Stimulated activated CD8-positive, alpha-beta memory T cell treated with anti-CD3 and anti-CD28 coated beads, Interleukin-4, amount 100 ng/mL, for 24 hours (primary cell): ENCODE data around the gene MYG1.
A peak's percentile ranks its signal among the peaks of the same experiment; 100 is the strongest.
"Not testable (repeated sequence)": the region's sequence is repeated elsewhere in the genome, so short reads cannot be mapped to it uniquely, and the experiment has no call there.

Experiments used
- DNase-seq: peaks from one replicate; pipeline ENCODE4 v3.0.0-alpha.2; 2020; ENCODE audit warnings: low read depth

Gene MYG1

DNA sequence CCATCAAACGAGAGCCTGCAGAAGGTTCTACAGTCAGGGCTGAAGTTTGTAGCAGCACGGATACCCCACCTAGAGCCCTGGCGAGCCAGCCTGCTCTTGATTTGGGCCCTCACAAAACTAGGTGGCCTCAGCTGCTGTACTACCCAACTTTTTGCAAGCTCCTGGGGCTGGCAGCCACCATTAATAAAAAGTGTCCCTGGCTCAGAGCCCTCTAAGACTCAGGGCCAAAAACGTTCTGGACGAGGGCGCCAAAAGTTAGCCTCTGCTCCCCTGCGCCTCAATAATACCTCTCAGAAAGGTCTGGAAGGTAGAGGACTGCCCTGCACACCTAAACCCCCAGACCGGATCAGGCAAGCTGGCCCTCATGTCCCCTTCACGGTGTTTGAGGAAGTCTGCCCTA, 13.0 kb upstream of the MYG1 start:
- no peak for DNase-seq

DNA sequence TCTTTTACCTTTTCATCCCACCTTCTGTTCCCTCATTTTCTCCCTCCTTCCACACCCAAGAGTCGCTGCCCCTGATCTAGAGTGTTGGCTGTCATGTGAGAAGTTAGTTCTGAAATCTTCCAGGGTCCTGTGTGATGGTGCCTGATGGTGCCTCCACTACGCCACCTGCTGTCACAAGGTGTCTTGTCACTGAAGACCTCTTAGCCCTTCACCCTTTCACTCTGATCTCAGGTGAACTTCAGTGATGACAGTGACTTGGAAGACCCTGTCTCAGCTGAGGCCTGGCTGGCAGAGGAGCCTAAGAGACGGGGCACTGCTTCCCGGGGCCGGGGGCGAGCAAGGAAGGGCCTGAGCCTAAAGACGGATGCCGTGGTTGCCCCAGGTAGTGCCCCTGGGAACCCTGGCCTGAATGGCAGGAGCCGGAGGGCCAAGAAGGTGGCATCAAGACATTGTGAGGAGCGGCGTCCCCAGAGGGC, 11.7 kb upstream of the MYG1 start:
- DNase-seq: peak; percentile 51

DNA sequence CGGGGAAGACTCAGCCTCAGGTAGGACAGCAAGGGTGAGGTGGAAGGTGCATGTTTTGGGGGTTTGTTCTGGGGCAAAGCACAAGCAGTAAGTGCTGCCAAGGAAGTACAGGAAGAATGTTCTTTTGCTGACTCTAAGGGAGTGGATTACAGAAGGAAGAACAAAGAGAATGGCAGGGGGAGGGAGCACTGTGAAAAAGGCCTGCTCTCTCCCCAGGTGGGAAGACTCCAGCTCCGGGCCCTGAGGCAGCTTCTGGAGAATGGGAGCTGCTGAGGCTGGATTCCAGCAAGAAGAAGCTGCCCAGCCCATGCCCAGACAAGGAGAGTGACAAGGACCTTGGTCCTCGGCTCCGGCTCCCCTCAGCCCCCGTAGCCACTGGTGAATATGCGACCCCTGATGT, 11.2 kb upstream of the MYG1 start:
- DNase-seq: no peak

DNA sequence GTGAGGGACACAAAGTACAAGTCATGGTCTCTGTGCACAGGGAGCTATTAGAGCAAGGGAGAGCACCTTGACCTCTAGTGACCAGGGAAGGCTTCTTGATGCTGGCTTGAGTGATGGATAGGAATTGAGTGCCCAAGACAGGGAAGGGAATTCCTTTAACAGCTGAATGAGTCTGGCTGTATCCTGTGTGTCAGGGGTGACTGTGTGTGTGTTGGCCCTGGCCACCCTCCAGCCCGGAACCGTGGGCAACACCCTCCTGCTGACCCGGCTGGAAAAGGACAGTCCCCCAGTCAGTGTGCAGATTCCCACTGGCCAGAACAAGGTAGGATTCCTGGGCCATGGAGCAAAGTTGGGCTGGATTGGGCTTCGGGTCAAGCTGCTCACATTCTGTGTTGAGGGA, 9.6 kb upstream of the MYG1 start:
- DNase-seq: no peak

DNA sequence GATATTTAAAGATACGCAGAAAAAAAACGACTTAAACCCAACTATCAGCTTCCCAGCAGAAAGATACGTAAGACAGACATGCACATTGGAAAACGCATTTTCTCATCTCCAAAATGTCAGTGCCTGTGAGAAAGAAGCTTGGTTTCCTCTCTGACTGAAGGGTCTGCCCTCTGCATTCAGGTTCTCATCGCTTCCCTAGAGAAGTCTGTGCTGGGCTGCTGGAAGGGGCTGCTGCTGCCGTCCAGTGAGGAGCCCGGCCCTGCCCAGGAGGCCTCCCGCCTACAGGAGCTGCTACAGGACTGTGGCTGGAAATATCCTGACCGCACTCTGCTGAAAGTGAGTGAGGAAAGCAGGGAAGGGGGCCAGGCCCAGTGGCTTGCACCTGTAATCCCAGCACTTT, 8.8 kb upstream of the MYG1 start:
- DNase-seq: no peak

DNA sequence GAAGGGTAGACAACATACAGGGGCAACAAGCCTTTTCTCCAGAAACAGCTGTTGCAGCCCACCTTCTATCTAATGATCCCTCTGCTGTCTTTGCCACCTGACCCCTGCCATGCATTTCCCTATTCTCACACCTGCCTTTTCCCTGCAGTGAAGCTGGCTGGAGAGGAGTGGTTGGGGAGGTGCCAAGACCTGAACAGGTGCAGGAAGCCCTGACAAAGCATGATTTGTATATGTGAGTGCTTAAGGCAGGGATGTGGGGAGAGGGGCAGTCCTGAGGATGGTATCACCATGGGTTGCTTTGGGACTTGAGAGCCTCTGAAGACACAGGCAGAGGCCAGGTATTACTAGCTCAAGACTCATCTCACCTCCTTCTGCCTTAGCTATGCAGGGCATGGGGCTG, 7.1 kb upstream of the MYG1 start:
- DNase-seq: no peak

DNA sequence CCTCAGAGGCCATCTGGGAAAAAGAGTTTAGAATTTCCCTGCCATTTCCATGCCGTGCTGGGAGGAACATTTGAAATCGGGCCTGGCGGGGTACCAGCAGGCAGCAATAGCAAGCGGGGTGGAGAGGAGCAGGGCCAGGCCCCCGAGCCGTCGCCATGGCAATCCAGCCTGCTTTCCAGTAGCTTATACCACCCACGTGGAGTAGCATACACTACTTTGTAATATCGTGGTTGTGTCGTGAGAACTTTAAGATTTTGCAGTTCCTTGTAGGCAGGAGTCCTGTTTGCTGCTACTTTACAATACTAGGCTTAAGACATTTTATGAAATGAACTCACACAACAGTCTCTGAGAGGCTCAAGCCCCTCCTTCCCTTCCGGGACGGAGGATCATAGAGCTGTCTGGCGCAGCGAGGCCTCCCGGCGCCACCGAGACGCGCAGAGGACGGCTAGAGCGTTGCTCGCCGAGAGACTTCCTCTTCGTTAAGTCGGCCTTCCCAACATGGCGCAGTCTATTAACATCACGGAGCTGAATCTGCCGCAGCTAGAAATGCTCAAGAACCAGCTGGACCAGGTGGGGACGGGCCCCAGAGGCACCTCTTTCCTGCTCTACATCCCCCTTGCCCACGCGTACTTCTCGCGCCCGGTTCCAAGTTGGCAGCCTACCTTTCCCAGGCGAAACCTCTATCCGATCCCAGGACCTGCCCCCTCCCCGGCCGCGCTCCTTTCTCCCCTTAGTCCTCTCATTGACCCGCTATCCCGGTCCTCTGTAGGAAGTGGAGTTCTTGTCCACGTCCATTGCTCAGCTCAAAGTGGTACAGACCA, 4.2 kb upstream of the MYG1 start, which contains the start of gene PFDN5:
Gene PFDN5, plus strand, starts transcription at position 473 of the 821 bp plus-strand sequence. Its CDS starts 26 bp downstream, at position 499.
- peak; percentile 75 for DNase-seq

DNA sequence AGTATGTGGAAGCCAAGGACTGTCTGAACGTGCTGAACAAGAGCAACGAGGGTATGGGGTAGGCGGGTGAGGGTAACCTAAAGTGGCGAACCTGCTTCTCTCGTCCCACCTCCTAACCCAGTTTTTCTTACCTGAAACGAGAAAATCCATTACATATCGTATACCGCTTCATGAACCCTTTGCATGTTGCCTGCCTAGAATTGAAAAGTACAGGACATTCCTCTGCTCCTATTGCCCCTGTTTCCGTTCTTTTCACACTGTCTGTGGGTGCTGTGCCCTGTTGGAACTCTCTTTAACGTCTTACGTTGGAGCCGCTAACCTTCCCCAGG, 3.6 kb upstream of the MYG1 start:
- no peak for DNase-seq

DNA sequence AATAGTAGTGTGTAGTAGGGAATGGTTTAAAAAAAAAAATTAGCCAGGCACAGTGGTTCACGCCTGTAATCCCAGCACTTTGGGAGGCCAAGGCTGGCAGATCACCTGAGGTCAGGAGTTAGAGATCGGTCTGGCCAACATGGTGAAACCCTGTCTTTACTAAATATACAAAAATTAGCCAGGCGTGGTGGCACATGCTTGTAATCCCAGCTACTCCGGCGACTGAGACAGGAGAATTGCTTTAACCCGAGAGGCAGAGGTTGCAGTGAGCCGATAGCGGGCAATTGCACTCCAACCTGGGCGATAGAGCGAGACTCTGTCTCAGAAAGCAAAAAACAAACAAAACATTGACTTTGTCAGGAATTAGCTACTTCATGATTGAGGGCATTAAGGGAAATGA, 2.4 kb upstream of the MYG1 start:
- not testable (repeated sequence) for DNase-seq

DNA sequence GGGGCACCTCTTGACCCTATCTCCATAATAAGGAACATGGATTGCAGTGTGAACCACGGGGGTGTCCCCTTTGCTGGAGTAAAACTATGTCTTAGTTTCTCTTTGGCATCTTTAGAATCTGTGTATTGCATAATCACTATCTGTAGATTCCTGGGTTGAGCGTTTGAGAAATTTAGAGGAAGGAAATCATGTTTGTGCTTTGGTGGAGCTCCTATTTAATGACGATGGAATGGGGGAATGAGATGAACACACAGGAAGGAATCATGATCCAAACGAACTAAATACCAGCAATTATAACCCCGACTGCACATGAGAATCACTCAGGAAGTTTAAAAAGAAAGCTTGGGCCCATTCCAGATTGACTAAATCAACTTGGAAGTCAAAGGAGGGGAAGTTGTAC, 1.3 kb upstream of the MYG1 start:
- DNase-seq: no peak

DNA sequence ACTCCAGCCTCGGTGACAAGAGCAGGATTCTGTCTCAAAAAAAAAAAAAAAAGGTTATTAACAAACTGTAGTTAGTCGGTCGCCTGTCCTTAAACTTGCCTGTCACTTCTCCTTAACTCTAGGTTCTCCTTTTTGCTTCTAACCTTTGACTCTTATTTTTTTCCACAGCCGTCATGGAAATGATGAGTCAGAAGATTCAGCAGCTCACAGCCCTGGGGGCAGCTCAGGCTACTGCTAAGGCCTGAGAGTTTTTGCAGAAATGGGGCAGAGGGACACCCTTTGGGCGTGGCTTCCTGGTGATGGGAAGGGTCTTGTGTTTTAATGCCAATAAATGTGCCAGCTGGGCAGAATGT, 418 bp upstream of the MYG1 start:
- peak; percentile 9 for DNase-seq

DNA sequence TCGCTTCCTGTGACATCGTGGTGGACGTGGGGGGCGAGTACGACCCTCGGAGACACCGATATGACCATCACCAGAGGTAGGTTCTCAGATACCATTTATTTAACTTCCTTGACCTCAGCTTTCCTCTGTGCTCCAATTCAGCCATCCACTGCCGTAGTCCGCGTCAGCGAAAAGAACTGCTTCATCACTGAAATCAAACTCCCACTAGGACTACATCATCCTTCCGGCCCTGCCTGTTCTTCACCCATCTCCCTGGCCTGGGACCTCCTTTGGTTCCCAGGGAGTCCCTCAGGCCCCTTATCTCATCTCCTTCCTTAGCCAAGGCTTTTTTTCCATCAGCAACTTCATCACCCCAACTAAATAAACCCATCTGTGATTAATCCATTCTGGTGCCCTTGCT, 692 bp downstream of the MYG1 start:
- DNase-seq: no peak

DNA sequence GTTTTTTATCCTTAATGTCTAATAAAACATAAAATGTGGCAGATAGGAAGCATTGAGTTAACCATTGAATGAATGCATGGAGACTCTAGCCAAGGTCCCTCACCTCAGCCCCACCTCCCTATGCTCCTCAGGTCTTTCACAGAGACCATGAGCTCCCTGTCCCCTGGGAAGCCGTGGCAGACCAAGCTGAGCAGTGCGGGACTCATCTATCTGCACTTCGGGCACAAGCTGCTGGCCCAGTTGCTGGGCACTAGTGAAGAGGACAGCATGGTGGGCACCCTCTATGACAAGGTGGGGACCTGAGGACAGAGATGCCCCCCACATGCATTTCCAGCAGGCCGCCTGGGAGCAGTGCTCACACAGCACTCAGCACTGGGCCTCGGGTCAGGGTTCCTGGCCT, 3.4 kb downstream of the MYG1 start:
- DNase-seq: no peak

DNA sequence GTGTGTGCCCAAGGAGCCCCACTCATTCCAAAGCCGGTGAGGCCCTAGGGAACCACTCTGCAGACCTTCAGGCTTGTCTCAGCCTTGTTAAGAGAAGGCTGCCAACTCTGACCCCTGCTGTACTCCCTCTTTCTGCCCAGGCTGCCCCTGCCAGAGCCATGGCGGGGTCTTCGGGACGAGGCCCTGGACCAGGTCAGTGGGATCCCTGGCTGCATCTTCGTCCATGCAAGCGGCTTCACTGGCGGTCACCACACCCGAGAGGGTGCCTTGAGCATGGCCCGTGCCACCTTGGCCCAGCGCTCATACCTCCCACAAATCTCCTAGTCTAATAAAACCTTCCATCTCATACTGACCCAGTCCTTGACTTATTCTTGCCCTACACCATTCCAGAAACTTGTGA, 7.3 kb downstream of the MYG1 start:
- no peak for DNase-seq

DNA sequence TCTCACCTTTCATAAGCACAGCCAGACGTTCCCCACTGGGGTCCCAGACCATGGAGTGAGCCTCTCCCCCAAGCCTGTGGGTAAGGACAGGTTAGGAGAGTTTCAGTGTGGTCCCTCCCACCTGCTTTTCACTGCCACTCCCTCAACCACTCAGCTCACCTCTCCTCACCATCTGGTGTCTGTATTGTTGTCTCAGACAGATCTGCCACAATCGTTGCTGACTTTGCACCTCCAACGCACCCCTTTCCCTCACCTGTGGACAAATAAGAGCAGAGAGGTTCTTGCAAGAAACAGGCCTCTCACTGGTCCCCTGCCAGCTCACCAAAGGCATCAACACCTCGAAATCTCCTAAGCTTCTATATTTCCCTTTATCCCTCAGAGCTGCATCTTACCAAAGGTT, 8.8 kb downstream of the MYG1 start:
- DNase-seq: no peak

DNA sequence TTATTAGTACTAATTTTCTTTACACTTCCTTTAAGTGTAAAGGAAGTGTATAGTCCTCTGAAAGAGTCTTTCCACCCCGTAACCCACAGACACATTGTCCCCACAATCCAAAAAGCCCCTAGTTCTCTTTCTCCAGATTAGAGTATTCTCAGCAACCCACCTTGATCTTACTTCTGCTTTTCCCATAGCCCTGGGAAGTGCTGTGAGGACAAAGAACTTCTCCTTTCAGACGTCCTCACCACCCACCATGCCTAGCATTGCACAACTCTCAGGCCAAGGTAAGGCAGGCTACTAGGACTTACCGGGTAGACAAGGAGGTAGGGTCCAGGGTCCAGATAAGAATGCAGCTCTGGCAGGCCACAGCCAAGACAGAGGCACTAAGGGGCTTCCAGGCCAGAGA, 14.5 kb downstream of the MYG1 start:
- DNase-seq: no peak

DNA sequence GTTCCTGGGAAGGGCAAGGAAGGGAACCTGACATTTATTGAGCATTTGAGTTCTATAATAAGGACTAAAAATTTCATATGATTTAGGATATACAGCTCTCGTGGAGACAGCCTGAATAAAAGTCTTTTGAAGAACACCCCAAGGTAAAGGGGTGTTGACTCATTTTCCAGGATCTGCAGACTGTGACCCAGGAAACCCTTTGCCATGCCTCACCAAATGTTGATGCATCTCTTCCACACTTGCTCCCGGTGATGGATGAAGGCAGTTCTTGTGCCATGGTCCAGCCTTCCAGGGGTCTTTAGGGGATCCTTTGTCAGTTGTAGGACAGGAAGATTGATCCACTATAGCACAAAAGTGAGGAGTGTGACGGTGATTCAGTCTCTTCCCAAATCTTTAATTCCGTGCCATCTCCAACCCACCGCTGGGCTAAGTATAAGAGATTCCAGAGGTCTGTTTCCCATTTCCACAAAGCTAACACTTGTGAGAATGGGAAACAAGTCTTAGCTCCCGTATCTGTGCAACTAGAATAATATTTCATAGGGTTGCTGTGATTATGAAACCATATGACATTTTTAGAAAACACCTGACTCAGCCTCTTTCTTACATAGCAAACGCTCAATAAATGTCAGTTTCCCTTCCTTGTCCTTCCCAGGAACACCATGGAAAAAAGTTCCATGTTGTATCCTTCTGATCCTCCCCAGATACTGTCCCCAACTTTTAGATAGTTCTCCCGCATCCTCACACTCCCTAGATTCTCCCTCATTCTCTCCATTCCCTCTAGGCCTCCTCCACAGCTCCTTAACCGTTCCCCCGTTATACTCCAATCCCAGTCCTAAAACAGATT, 21.1 kb downstream of the MYG1 start:
- DNase-seq: no peak

DNA sequence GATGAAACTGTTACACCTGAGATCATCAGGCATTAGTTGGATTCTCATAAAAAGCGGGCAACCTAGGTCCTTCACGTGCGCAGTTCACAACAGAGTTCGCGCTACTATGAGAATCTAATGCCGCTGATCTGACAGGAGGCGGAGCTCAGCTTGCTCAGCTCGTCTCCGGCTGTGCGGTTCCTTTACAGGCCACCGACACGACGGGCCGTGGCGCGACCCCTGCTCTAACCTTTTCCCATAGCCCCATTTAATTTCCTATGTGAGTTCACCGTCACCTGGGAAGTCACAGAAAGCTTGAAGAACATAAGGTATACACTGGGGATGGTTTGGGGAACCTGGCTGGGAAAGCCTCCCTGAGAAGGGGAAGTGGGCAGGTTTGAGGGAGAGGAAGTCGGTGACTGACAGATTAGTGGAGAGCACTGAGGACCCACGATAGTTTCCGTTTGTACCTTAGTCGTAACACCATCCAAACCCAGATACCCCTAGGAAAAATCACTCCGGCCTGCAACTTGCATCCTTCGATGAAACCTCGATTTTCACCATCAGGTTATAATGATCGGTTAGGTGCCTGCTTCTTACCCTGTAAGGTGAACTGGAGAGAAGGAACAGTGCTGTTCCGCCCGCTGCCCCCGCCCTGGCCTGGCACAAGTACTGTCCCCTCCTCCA, 24.8 kb downstream of the MYG1 start:
- DNase-seq: peak; percentile 29

DNA sequence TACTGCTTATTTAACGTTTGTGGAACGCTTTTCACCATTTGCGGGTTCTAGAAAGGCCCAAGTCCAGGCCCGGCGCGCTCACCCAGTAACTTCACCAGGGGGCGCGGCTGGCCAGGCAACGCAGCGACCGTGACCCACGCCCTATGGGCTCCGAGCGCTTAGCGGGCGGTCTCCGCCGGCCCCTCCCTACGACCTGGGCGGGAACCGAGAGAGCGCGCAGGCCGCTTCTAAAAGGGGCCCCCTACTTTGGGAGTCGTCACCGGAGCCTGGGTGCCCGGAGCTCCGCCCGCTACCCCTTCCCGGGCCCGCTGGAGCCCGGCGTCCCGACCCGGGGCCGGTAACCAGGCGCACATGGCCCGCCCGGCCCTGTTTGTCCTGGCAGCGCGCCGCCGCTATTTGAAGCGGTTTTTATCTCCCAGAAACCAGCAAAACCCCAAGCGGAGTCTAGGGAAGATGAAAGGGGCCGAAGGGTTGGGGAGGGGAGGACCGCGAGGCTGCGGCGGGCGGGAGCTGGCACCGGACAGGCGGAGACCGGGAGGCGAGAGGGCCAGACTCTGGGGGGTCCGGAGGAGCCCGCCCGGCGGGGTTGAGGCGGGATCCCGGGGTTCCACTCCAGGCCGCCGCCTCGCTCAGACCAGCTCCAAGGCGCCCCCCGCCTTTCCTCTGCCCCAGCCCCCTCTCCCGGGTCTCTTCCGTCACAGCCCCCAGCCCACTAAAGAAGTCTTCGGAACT, 25.4 kb downstream of the MYG1 start:
- DNase-seq: peak; percentile 85

DNA sequence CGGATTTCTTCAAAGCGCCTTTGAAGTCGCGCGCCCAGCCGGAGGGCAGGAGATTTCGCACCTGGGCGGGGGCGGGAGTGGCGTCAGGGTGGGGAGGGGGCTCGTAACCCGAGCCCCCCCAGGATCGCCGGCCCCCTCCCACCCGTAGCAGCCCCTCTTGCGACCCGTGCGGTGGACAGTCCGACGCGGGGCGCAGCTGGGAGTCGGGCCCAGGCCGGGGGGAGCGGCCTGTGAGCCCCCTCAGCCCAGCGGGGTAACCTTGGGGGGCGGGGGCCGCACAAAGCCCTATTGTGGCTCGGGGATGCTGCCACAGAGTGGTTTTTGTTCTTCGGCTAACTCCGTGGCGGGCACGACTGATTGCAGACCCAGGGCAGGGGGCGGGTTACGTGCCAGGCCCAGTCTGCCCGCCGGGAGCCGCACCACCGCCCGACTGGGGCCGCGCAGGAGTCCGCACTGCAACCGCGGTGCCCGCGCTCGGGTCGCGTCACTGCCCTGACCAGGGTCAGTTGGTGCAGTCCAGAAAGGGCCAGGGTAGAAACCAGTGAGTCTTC, 26.1 kb downstream of the MYG1 start:
- DNase-seq: peak; percentile 5

DNA sequence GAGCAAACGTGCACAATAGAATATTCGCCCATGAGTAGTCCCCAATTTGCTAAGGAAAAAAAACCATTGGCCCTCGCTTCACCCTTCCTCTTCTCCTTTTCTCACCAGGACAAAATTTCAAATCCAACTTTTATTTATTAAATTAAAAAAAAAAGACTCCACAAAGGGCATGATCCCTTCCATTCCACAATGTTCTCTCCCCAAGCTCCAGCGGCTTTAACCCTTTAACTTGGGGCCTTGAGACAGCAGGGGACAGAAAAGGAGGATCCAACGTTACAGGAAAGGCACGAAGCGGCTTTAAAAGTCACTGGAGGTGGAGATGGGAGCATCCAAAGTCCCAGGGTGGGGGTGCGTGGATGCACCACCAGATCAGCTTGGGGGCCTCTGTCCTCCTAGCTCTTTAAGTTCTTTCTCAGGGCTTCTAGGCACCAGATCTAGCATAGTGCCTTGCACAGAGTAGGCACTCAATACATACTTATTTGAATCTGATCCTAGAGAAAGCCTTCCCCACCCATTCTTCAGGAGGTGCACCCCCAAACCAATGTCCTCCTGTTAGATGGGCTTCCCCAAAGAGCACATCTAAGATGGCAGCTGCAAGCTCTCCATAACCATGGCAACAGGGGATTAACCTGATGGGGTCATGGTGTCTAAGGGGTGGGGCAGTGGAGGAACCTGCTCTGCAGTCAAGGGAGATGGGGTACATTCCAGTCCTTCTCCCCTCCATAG, 27.1 kb downstream of the MYG1 start:
- DNase-seq: no peak
